ENCODE data around the gene SPAG16. TPM values are rescaled to one million over a fixed set of nuclear protein-coding genes. Genes with fewer than 3 reads are reported as not detected.

SPAG16 gene
- total RNA-seq, 1 donor from 2014 or later, result 18.1 TPM

- H3K36me3 Mint-ChIP-seq (ENCODE audit: unreplicated experiment), result no peaks in the 10 kb centered on the region
- no peak overlapping the region for H3K27ac Mint-ChIP-seq (ENCODE audit: unreplicated experiment)
- no peak for TF ChIP-seq CTCF (IDR thresholded peaks at IDR 0.05; ENCODE audit: partially characterized antibody, unreplicated experiment)
- H3K27me3 Mint-ChIP-seq (ENCODE audit: unreplicated experiment), result no peaks in the 10 kb centered on the region
- no peak overlapping the region for H3K4me3 Mint-ChIP-seq (ENCODE audit: unreplicated experiment)
- H3K9me3 Mint-ChIP-seq (ENCODE audit: unreplicated experiment), result no peaks in the 10 kb centered on the region
- H3K4me1 Mint-ChIP-seq (ENCODE audit: low read depth, unreplicated experiment), result no peaks in the 10 kb centered on the region
- no peak for DNase-seq
These were observed 141.4 kb downstream of the SPAG16 start for GRCh38 chr2:213425618-213426017.

GRCh38 chr2:213429516-213429915 is 145.3 kb downstream of the SPAG16 start:
- Mint-ChIP-seq H3K27me3 (ENCODE audit: unreplicated experiment) (no peaks in the 10 kb centered on the region), H3K9me3 (ENCODE audit: unreplicated experiment) (no peaks in the 10 kb centered on the region), H3K27ac (ENCODE audit: unreplicated experiment) (no peak overlapping the region), H3K4me3 (ENCODE audit: unreplicated experiment) (no peak overlapping the region), H3K36me3 (ENCODE audit: unreplicated experiment) (no peaks in the 10 kb centered on the region), H3K4me1 (ENCODE audit: low read depth, unreplicated experiment) (no peaks in the 10 kb centered on the region)
- no peak for DNase-seq
- no peak for TF ChIP-seq CTCF (IDR thresholded peaks at IDR 0.05; ENCODE audit: partially characterized antibody, unreplicated experiment)

GRCh38 chr2:213443921-213444320 is 159.7 kb downstream of the SPAG16 start:
- H3K4me1 Mint-ChIP-seq (ENCODE audit: low read depth, unreplicated experiment), result no peaks in the 10 kb centered on the region
- no peaks in the 10 kb centered on the region for H3K27me3 Mint-ChIP-seq (ENCODE audit: unreplicated experiment)
- peaks cover 5% of the 10 kb centered on the region for H3K36me3 Mint-ChIP-seq (ENCODE audit: unreplicated experiment)
- DNase-seq, result no peak
- H3K4me3 Mint-ChIP-seq (ENCODE audit: unreplicated experiment), result no peak overlapping the region
- no peak for TF ChIP-seq CTCF (IDR thresholded peaks at IDR 0.05; ENCODE audit: partially characterized antibody, unreplicated experiment)
- no peak overlapping the region for H3K27ac Mint-ChIP-seq (ENCODE audit: unreplicated experiment)
- H3K9me3 Mint-ChIP-seq (ENCODE audit: unreplicated experiment), result no peaks in the 10 kb centered on the region

GRCh38 chr2:213451542-213452239 is 167.4 kb downstream of the SPAG16 start:
- peaks cover 5% of the 10 kb centered on the region for H3K36me3 Mint-ChIP-seq (ENCODE audit: unreplicated experiment)
- no peak overlapping the region for H3K4me3 Mint-ChIP-seq (ENCODE audit: unreplicated experiment)
- no peak for TF ChIP-seq CTCF (IDR thresholded peaks at IDR 0.05; ENCODE audit: partially characterized antibody, unreplicated experiment)
- H3K27me3 Mint-ChIP-seq (ENCODE audit: unreplicated experiment), result peaks cover 2% of the 10 kb centered on the region
- H3K9me3 Mint-ChIP-seq (ENCODE audit: unreplicated experiment), result no peaks in the 10 kb centered on the region
- DNase-seq, result no peak
- H3K27ac Mint-ChIP-seq (ENCODE audit: unreplicated experiment), result no peak overlapping the region
- H3K4me1 Mint-ChIP-seq (ENCODE audit: low read depth, unreplicated experiment), result no peaks in the 10 kb centered on the region

GRCh38 chr2:213455316-213456008 is 171.2 kb downstream of the SPAG16 start:
- no peaks in the 10 kb centered on the region for H3K36me3 Mint-ChIP-seq (ENCODE audit: unreplicated experiment)

More at GRCh38 chr2:213455316-213456008, 171.2 kb downstream of the SPAG16 start:
- peaks cover 2% of the 10 kb centered on the region for H3K27me3 Mint-ChIP-seq (ENCODE audit: unreplicated experiment)
- no peaks in the 10 kb centered on the region for H3K4me1 Mint-ChIP-seq (ENCODE audit: low read depth, unreplicated experiment)
- DNase-seq, result no peak
- no peaks in the 10 kb centered on the region for H3K9me3 Mint-ChIP-seq (ENCODE audit: unreplicated experiment)
- TF ChIP-seq CTCF (IDR thresholded peaks at IDR 0.05; ENCODE audit: partially characterized antibody, unreplicated experiment), result no peak
- no peak overlapping the region for H3K4me3 Mint-ChIP-seq (ENCODE audit: unreplicated experiment)
- no peak overlapping the region for H3K27ac Mint-ChIP-seq (ENCODE audit: unreplicated experiment)
